Heart right ventricle (tissue), 16 donors: ENCODE data around the gene TJP3. TPM values are rescaled to one million over a fixed set of nuclear protein-coding genes. Genes with fewer than 3 reads are reported as not detected.
A peak's percentile ranks its signal among the peaks of the same experiment; 100 is the strongest.

Source experiments
- ATAC-seq, 8 donors: fragments of 200-7000 bp; cut with Tn5 transposase; one replicate each; pipeline ENCODE4 v1.9.1; 2020; ENCODE audit warnings: mild to moderate bottlenecking in 8 of 8, moderate library complexity in 8 of 8, moderate number of reproducible peaks in 1 of 8
- DNase-seq, 2 donors: peaks; one replicate each; pipeline ENCODE4 v3.0.0-alpha.2; 2020
- H3K27ac ChIP-seq, 10 donors: fragments of 200-600 bp; sonication (generic) in 2 of 10; one replicate each; pipeline versions ENCODE4 v1.5.0 to v1.8.0; 2020 to 2022; ENCODE audit warnings: mild to moderate bottlenecking in 3 of 10
- H3K27me3 ChIP-seq, 7 donors: fragments of 200-600 bp; one replicate each; pipeline ENCODE4 v1.8.0; 2021 to 2022; ENCODE audit warnings: mild to moderate bottlenecking in 2 of 7
- H3K36me3 ChIP-seq, 9 donors: fragments of 200-600 bp; sonication (generic) in 1 of 9; one replicate each; pipeline versions ENCODE4 v1.5.0 to v1.8.0; 2020 to 2022; ENCODE audit warnings: mild to moderate bottlenecking in 2 of 9
- H3K4me1 ChIP-seq, 9 donors: fragments of 200-600 bp; sonication (generic) in 1 of 9; one replicate each; pipeline versions ENCODE4 v1.5.0 to v1.8.0; 2020 to 2022; ENCODE audit warnings: mild to moderate bottlenecking in 4 of 9
- H3K4me3 ChIP-seq, 10 donors: fragments of 200-600 bp; sonication (generic) in 2 of 10; one replicate each; pipeline versions ENCODE4 v1.5.0 to v1.8.0; 2020 to 2022; ENCODE audit warnings: mild to moderate bottlenecking in 7 of 10, moderate library complexity in 2 of 10
- H3K9me3 ChIP-seq, 11 donors: fragments of 200-600 bp in 10 of 11; sonication (generic) in 2 of 11; one replicate each; pipeline versions ENCODE4 v1.5.0 to v1.8.0; 2013 to 2022; ENCODE audit warnings: mild to moderate bottlenecking in 2 of 11, control low read depth in 1 of 11, moderate library complexity in 1 of 11
- CTCF ChIP-seq, 9 donors: fragments of 200-600 bp; sonication (generic) in 2 of 9; IDR thresholded peaks; one replicate each; pipeline versions ENCODE4 v1.5.0 to v1.8.0; 2021 to 2022; ENCODE audit warnings: antibody characterized with exemption in 9 of 9, mild to moderate bottlenecking in 5 of 9, moderate library complexity in 1 of 9
- WGBS, 2 donors: extraction: QIAGEN DNeasy Blood & Tissue Kit; methylation state at CpG; one replicate each; pipeline ENCODE4 v1.1.7; 2013; ENCODE audit warnings: inconsistent platforms in 1 of 2; 5-methylcytosine and 5-hydroxymethylcytosine counted together
- intact Hi-C, 10 donors: fragments of 100-400 bp; cut with DNase I; formaldehyde crosslinking; loops; one replicate each; pipeline versions ENCODE4 v1.11.1 to v1.14.2; 2022
- long read RNA-seq, 3 donors: library from polyadenylated mRNA; unstranded; transcript quantifications; one replicate each; pipeline ENCODE4 v2.0.0, GENCODE V29; 2020 to 2021
- polyA plus RNA-seq, 2 donors: library from polyadenylated mRNA; stranded (reverse); fragments of 200-250 nt; gene quantifications; one replicate each; pipeline ENCODE4 v1.2.3, GENCODE V29; 2013
- total RNA-seq, 10 donors: library from RNA; stranded (reverse); fragmentation: NEBNext Ultra II Directional in 3 of 10; extraction: Animal tissue kit (Norgen Biotek cat#: 25700) in 3 of 10; gene quantifications; one replicate each; pipeline versions ENCODE4 v1.2.1 to v1.2.4, GENCODE V29; 2021 to 2023
- donor health status: Arrhythmogenic right ventricular cardiomyopathy.
- donor health status: ischemic (EF 13 %, LVEDD 7.1; RV severe dilation, severe dysfunction).
- donor health status: healthy with polysubstance abuse.
- donor health status: DM: no; HTN: yes; CAD: no.
- donor health status: DM: no; HTN: no; CAD: no.
- donor health status: ischemic (EF 25% LVEDD 6.9; RV normal size, moderate dysfunction).
- donor health status: ischemic (EF 25% LVEDD 5.7; RV mildly dilated, moderate dysfunction).
- donor health status: healthy.
- donor health status: DM: yes; HTN: yes; CAD: no.
- donor health status: Ischemic cardiomyopathy.
- donor health status: ischemic (EF 35%, LVEDD 5.7; RV mildly dilated, moderate dysfunction).
- donor health status: nonischemic (EF 11% LVEDD 7.7; RV severe dilation, severe dysfunction).
- donor health status: DM: yes; HTN: yes; CAD: no.
- donor health status: PGD.
- donor health status: ischemic (EF 29% LVEDD 5.4; RV normal size, mild dysfunction).
- donor health status: nonischemic (EF 23%, LVEDD 6.1; RV moderate dilation, normal function).

The TJP3 gene
- under 1 TPM in 3 of 10 donors, not detected in 7; 0.15 to 0.49 (median 0.34) TPM for total RNA-seq
- polyA plus RNA-seq, result under 1 TPM in 1 of 2 donors, not detected in 1; 0.06 TPM
- long read RNA-seq, donor 1, result 0 reads
- long read RNA-seq, donor 2, result 0 reads
- long read RNA-seq, donor 3, result 0 reads

GRCh38 chr19:3708207-3708931 is at the start of gene TJP3:
Gene TJP3 (plus strand): TSS chr19:3708384. CDS start chr19:3728433, 20,049 bp downstream.
- no peak within 1 kb of the TSS for H3K27ac ChIP-seq
- no peaks in the 10 kb centered on the region for H3K9me3 ChIP-seq
- peak in 4 of 8 donors; percentile 16 to 54 (median 30) for ATAC-seq
- peaks cover 0 to 17% (median 14%) of the 10 kb centered on the region in 7 donors for H3K27me3 ChIP-seq
- TF ChIP-seq CTCF (IDR thresholded peaks at IDR 0.05), result no peak
- H3K4me3 ChIP-seq, result no peak within 1 kb of the TSS
- DNase-seq, result peak in 1 of 2 donors; percentile 45
- 27 to 29% methylated on average over 24 of the region's 24 CpGs for WGBS, 2 donors
- H3K36me3 ChIP-seq, result no peaks in the 10 kb centered on the region
- intact Hi-C loops, result loop anchor here in 7 of 10 donors (5.0 to 10.0 kb wide), 3 partner anchors 154 to 164 kb away; partner anchors contain the start of gene MFSD12 (in 3 of the 7)
- H3K4me1 ChIP-seq, result peaks cover 0 to 13% (median 6%) of the 10 kb centered on the region in 9 donors

GRCh38 chr19:3658870-3659745 is 49.1 kb upstream of the TJP3 start:
- Histone ChIP-seq H3K27me3 (no peaks in the 10 kb centered on the region), H3K36me3 (peaks cover 0 to 96% (median 58%) of the 10 kb centered on the region in 9 donors), H3K27ac (no peak overlapping the region), H3K4me3 (no peak overlapping the region), H3K4me1 (peaks cover 0 to 9% (median 0%) of the 10 kb centered on the region in 9 donors), H3K9me3 (peaks cover 0 to 4% (median 0%) of the 10 kb centered on the region in 11 donors)
- TF ChIP-seq CTCF (IDR thresholded peaks at IDR 0.05), result no peak
- DNase-seq (no peak), ATAC-seq (no peak)
- intact Hi-C loops, result no loop called here
- 92 to 93% methylated on average over 37 of the region's 37 CpGs for WGBS, 2 donors

GRCh38 chr19:3659746-3660112 is 48.5 kb upstream of the TJP3 start:
- WGBS, 2 donors, result 90 to 94% methylated on average over 22 of the region's 22 CpGs
- DNase-seq (no peak), ATAC-seq (no peak)
- no peak overlapping the region for H3K27ac ChIP-seq
- H3K4me3 ChIP-seq, result no peak overlapping the region
- H3K9me3 ChIP-seq, result peaks cover 0 to 4% (median 0%) of the 10 kb centered on the region in 11 donors
- H3K36me3 ChIP-seq, result peaks cover 0 to 97% (median 56%) of the 10 kb centered on the region in 9 donors
- TF ChIP-seq CTCF (IDR thresholded peaks at IDR 0.05), result no peak
- intact Hi-C loops, result loop anchor here in 4 of 10 donors (10.0 kb wide), 2 partner anchors 165 to 545 kb away; no protein-coding TSS in a partner anchor
- H3K4me1 ChIP-seq, result peaks cover 0 to 9% (median 0%) of the 10 kb centered on the region in 9 donors
- no peaks in the 10 kb centered on the region for H3K27me3 ChIP-seq
